Measurements from ENCODE around the gene NRSN2. TPM values are rescaled to one million over a fixed set of nuclear protein-coding genes. Genes with fewer than 3 reads are reported as not detected.
"Not testable (repeated sequence)": the region's sequence is repeated elsewhere in the genome, so short reads cannot be mapped to it uniquely, and the experiment has no call there.

Gene NRSN2
- total RNA-seq, 2 donors from 2014 or later: 13.8 to 15.6 TPM

- no peak for DNase-seq
- no peaks in the 10 kb centered on the region for H3K27me3 ChIP-seq
- 74 to 79% methylated on average over 5 of the region's 5 CpGs for WGBS, 2 donors
- TF ChIP-seq CTCF (IDR thresholded peaks at IDR 0.05) (no peak), POLR2A (IDR thresholded peaks at IDR 0.05) (no peak)
- intact Hi-C loops (cut with DNase I): no loop called here
- H3K4me3 ChIP-seq: no peak overlapping the region
- H3K9me3 ChIP-seq: no peaks in the 10 kb centered on the region
- peaks cover 9% of the 10 kb centered on the region for H3K4me1 ChIP-seq
- no peak overlapping the region for H3K27ac ChIP-seq
- ATAC-seq: no peak
- H3K36me3 ChIP-seq (replicated peaks in 1 of 2; ENCODE audit: insufficient read depth in 1 of 2, low read depth in 2 of 2): no peaks in the 10 kb centered on the region
Measured at GRCh38 chr20:383889-384288, 37.0 kb downstream of the NRSN2 start.

DNA sequence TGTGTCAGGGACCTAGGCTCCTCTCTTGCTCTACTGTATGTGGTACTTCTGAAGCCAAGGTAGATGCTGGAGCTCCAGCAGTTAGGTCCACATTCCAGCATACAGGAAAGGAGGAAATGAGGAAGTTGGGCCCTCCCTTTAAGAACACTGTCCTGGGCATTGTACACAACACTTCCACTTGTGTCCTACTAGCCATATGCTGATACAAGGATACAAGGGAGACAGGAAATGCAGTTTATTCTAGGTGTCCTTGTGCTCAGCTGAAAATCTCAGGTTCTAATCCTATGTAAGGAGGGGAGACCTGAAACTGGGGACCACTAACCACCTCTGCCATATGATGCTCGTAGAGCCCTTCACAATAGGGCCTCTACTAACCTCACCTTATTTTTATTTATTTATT lies 37.8 kb downstream of the NRSN2 start:
- Histone ChIP-seq H3K4me3 (no peak overlapping the region), H3K27me3 (no peaks in the 10 kb centered on the region), H3K9me3 (no peaks in the 10 kb centered on the region), H3K36me3 (replicated peaks in 1 of 2; ENCODE audit: insufficient read depth in 1 of 2, low read depth in 2 of 2) (no peaks in the 10 kb centered on the region), H3K27ac (no peak overlapping the region), H3K4me1 (peaks cover 18% of the 10 kb centered on the region)
- ATAC-seq (no peak), DNase-seq (no peak)
- no peak for TF ChIP-seq CTCF (IDR thresholded peaks at IDR 0.05)
- no peak for TF ChIP-seq POLR2A (IDR thresholded peaks at IDR 0.05)
- WGBS, 2 donors: 89 to 100% methylated on average over 1 of the region's 1 CpG
- intact Hi-C loops (cut with DNase I): no loop called here

- Histone ChIP-seq H3K36me3 (replicated peaks in 1 of 2; ENCODE audit: insufficient read depth in 1 of 2, low read depth in 2 of 2) (no peaks in the 10 kb centered on the region), H3K27ac (no peak overlapping the region), H3K4me1 (peaks cover 25% of the 10 kb centered on the region), H3K27me3 (no peaks in the 10 kb centered on the region), H3K9me3 (no peaks in the 10 kb centered on the region), H3K4me3 (no peak overlapping the region)
- DNase-seq (no peak), ATAC-seq (no peak)
- TF ChIP-seq CTCF (IDR thresholded peaks at IDR 0.05): no peak
- no peak for TF ChIP-seq POLR2A (IDR thresholded peaks at IDR 0.05)
- intact Hi-C loops (cut with DNase I): no loop called here
- WGBS, 2 donors: 91 to 92% methylated on average over 5 of the region's 5 CpGs
Measured at GRCh38 chr20:385448-385847, 38.5 kb downstream of the NRSN2 start.

DNA sequence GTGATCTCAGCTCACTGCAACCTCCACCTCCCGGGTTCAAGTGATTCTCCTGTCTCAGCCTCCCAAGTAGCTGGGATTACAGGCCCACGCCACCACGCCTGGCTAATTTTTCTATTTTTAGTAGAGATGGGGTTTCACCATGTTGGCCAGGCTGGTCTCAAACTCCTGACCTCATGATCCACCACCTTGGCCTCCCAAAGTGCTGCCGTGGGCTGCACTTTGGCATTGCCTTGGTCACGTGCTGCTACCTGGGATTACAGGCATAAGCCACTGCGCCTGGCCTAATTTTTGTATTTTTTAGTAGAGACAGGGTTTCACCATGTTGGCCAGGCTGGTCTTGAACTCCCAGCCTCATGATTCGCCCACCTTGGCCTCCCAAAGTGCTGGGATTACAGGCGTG lies 39.7 kb downstream of the NRSN2 start:
- DNase-seq; H3K36me3 ChIP-seq (replicated peaks in 1 of 2; ENCODE audit: insufficient read depth in 1 of 2, low read depth in 2 of 2); ATAC-seq; H3K27ac ChIP-seq; H3K9me3 ChIP-seq; H3K27me3 ChIP-seq; H3K4me3 ChIP-seq; intact Hi-C loops (cut with DNase I): not testable (repeated sequence)
- H3K4me1 ChIP-seq: peaks cover 22% of the 10 kb centered on the region
- WGBS, 2 donors: 92 to 99% methylated on average over 4 to 7 of the region's 8 CpGs

- Histone ChIP-seq H3K27ac (no peak overlapping the region), H3K27me3 (no peaks in the 10 kb centered on the region), H3K9me3 (no peaks in the 10 kb centered on the region), H3K4me3 (no peak overlapping the region), H3K4me1 (peaks cover 22% of the 10 kb centered on the region), H3K36me3 (replicated peaks in 1 of 2; ENCODE audit: insufficient read depth in 1 of 2, low read depth in 2 of 2) (peaks cover 0 to 2% of the 10 kb centered on the region in 2 donors)
- no peak for DNase-seq
- WGBS, 2 donors: 95 to 97% methylated on average over 3 of the region's 3 CpGs
- ATAC-seq: no peak
- TF ChIP-seq POLR2A (IDR thresholded peaks at IDR 0.05): no peak
- TF ChIP-seq CTCF (IDR thresholded peaks at IDR 0.05): no peak
- intact Hi-C loops (cut with DNase I): no loop called here
Measured at GRCh38 chr20:387520-387919, 40.6 kb downstream of the NRSN2 start.

All from body of pancreas (tissue), 4 donors.